ENCODE measurements around the gene SH3RF1. TPM values are rescaled to one million over a fixed set of nuclear protein-coding genes. Genes with fewer than 3 reads are reported as not detected.

SH3RF1 gene
- total and polyA plus RNA-seq, 2 of the 13 experiments (the other 11 are each of a cell fraction or from before 2014, with no cell fraction given), result 3.1 to 3.2 TPM

GRCh38 chr4:169234137-169234855, 36.5 kb downstream of the SH3RF1 start:
- Histone ChIP-seq H3K4me3 (replicated peaks in 1 of 3; ENCODE audit: insufficient read depth in 1 of 3, low read depth in 2 of 3, low read length in 3 of 3) (no peak overlapping the region), H3K36me3 (replicated peaks in 1 of 2; ENCODE audit: control insufficient read depth in 1 of 2, insufficient read depth in 2 of 2, low read length in 2 of 2) (no peaks in the 10 kb centered on the region), H3K9ac (ENCODE audit: insufficient read depth, low read depth, low read length) (no peak overlapping the region), H4K20me1 (ENCODE audit: insufficient read depth, low read length) (no peaks in the 10 kb centered on the region), H3K27me3 (ENCODE audit: control insufficient read depth in 1 of 2, insufficient read depth in 2 of 2, low read length in 2 of 2) (no peaks in the 10 kb centered on the region), H3K79me2 (ENCODE audit: insufficient read depth, low read length) (peaks cover 5% of the 10 kb centered on the region), H3K4me2 (ENCODE audit: low read depth, low read length) (no peak overlapping the region), H3K9me3 (ENCODE audit: low read length) (no peaks in the 10 kb centered on the region), H3K4me1 (ENCODE audit: insufficient read depth, low read length) (no peaks in the 10 kb centered on the region), H3K27ac (ENCODE audit: extremely low read length, insufficient read depth, low read length) (no peak overlapping the region), H2AFZ (ENCODE audit: low read length) (no peak overlapping the region)
- FAIRE-seq (no peak), DNase-seq (ENCODE audit: low spot score) (no peak), ATAC-seq (no peak)
- in situ Hi-C loops (cut with HindIII; ENCODE audit: extremely low pct_ligation_motif_present, low pct_unique_long_range_greater_than_20kb) (no loop called here), intact Hi-C loops (cut with micrococcal nuclease; ENCODE audit: unreplicated experiment) (no loop called here)
- CTCF ChIA-PET (ENCODE audit: low intra/inter-chr PET ratio, low total read pairs), result no interaction called here
- no peak for TF ChIP-seq ZNF747 (CRISPR knock-in tag; IDR thresholded peaks at IDR 0.05; ENCODE audit: borderline replicate concordance)
- no peak for TF ChIP-seq HNF4A (CRISPR knock-in tag; IDR thresholded peaks at IDR 0.05)
- TF ChIP-seq GTF3A (CRISPR knock-in tag; conservative IDR thresholded peaks at IDR 0.05), result no peak
- no peak for TF ChIP-seq ZNF883 (CRISPR knock-in tag; IDR thresholded peaks at IDR 0.05; ENCODE audit: not compliant biosample characterization)
- no TSS peak for BruUV-seq (replicated peaks)
- 92% methylated on average over 7 of the region's 7 CpGs for WGBS (ENCODE audit: low lambda C conversion rate)
- POLR2A ChIA-PET, result no interaction called here

GRCh38 chr4:169233691-169234090, 37.1 kb downstream of the SH3RF1 start:
- DNase-seq (ENCODE audit: low spot score), result no peak
- FAIRE-seq, result no peak
- Histone ChIP-seq H3K9me3 (ENCODE audit: low read length) (no peaks in the 10 kb centered on the region), H3K9ac (ENCODE audit: insufficient read depth, low read depth, low read length) (no peak overlapping the region), H3K4me3 (replicated peaks in 1 of 3; ENCODE audit: insufficient read depth in 1 of 3, low read depth in 2 of 3, low read length in 3 of 3) (no peak overlapping the region), H3K4me1 (ENCODE audit: insufficient read depth, low read length) (no peaks in the 10 kb centered on the region), H3K27me3 (ENCODE audit: control insufficient read depth in 1 of 2, insufficient read depth in 2 of 2, low read length in 2 of 2) (no peaks in the 10 kb centered on the region), H3K79me2 (ENCODE audit: insufficient read depth, low read length) (peaks cover 5% of the 10 kb centered on the region), H3K27ac (ENCODE audit: extremely low read length, insufficient read depth, low read length) (no peak overlapping the region), H4K20me1 (ENCODE audit: insufficient read depth, low read length) (no peaks in the 10 kb centered on the region), H3K36me3 (replicated peaks in 1 of 2; ENCODE audit: control insufficient read depth in 1 of 2, insufficient read depth in 2 of 2, low read length in 2 of 2) (no peaks in the 10 kb centered on the region), H3K4me2 (ENCODE audit: low read depth, low read length) (no peak overlapping the region), H2AFZ (ENCODE audit: low read length) (no peak overlapping the region)
- TF ChIP-seq, protein P1, sequence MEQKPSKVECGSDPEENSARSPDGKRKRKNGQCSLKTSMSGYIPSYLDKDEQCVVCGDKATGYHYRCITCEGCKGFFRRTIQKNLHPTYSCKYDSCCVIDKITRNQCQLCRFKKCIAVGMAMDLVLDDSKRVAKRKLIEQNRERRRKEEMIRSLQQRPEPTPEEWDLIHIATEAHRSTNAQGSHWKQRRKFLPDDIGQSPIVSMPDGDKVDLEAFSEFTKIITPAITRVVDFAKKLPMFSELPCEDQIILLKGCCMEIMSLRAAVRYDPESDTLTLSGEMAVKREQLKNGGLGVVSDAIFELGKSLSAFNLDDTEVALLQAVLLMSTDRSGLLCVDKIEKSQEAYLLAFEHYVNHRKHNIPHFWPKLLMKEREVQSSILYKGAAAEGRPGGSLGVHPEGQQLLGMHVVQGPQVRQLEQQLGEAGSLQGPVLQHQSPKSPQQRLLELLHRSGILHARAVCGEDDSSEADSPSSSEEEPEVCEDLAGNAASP (CRISPR knock-in tag; IDR thresholded peaks at IDR 0.05; ENCODE audit: borderline replicate concordance), result no peak
- TF ChIP-seq CENPT (CRISPR knock-in tag; IDR thresholded peaks at IDR 0.05; ENCODE audit: low read depth) (no peak), ZNF563 (CRISPR knock-in tag; IDR thresholded peaks at IDR 0.05) (no peak)
- TF ChIP-seq, protein P2, sequence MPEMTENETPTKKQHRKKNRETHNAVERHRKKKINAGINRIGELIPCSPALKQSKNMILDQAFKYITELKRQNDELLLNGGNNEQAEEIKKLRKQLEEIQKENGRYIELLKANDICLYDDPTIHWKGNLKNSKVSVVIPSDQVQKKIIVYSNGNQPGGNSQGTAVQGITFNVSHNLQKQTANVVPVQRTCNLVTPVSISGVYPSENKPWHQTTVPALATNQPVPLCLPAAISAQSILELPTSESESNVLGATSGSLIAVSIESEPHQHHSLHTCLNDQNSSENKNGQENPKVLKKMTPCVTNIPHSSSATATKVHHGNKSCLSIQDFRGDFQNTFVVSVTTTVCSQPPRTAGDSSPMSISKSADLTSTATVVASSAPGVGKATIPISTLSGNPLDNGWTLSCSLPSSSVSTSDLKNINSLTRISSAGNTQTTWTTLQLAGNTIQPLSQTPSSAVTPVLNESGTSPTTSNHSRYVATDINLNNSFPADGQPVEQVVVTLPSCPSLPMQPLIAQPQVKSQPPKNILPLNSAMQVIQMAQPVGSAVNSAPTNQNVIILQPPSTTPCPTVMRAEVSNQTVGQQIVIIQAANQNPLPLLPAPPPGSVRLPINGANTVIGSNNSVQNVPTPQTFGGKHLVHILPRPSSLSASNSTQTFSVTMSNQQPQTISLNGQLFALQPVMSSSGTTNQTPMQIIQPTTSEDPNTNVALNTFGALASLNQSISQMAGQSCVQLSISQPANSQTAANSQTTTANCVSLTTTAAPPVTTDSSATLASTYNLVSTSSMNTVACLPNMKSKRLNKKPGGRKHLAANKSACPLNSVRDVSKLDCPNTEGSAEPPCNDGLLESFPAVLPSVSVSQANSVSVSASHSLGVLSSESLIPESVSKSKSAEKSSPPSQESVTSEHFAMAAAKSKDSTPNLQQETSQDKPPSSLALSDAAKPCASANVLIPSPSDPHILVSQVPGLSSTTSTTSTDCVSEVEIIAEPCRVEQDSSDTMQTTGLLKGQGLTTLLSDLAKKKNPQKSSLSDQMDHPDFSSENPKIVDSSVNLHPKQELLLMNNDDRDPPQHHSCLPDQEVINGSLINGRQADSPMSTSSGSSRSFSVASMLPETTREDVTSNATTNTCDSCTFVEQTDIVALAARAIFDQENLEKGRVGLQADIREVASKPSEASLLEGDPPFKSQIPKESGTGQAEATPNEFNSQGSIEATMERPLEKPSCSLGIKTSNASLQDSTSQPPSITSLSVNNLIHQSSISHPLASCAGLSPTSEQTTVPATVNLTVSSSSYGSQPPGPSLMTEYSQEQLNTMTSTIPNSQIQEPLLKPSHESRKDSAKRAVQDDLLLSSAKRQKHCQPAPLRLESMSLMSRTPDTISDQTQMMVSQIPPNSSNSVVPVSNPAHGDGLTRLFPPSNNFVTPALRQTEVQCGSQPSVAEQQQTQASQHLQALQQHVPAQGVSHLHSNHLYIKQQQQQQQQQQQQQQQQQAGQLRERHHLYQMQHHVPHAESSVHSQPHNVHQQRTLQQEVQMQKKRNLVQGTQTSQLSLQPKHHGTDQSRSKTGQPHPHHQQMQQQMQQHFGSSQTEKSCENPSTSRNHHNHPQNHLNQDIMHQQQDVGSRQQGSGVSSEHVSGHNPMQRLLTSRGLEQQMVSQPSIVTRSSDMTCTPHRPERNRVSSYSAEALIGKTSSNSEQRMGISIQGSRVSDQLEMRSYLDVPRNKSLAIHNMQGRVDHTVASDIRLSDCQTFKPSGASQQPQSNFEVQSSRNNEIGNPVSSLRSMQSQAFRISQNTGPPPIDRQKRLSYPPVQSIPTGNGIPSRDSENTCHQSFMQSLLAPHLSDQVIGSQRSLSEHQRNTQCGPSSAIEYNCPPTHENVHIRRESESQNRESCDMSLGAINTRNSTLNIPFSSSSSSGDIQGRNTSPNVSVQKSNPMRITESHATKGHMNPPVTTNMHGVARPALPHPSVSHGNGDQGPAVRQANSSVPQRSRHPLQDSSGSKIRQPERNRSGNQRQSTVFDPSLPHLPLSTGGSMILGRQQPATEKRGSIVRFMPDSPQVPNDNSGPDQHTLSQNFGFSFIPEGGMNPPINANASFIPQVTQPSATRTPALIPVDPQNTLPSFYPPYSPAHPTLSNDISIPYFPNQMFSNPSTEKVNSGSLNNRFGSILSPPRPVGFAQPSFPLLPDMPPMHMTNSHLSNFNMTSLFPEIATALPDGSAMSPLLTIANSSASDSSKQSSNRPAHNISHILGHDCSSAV (CRISPR knock-in tag; IDR thresholded peaks at IDR 0.05; ENCODE audit: borderline replicate concordance), result no peak
- ChIA-PET CTCF (ENCODE audit: low intra/inter-chr PET ratio, low total read pairs) (no interaction called here), POLR2A (no interaction called here)
- 97% methylated on average over 4 of the region's 4 CpGs for WGBS (ENCODE audit: low lambda C conversion rate)
- intact Hi-C loops (cut with micrococcal nuclease; ENCODE audit: unreplicated experiment) (no loop called here), in situ Hi-C loops (cut with HindIII; ENCODE audit: extremely low pct_ligation_motif_present, low pct_unique_long_range_greater_than_20kb) (no loop called here)
- ATAC-seq, result no peak
- no TSS peak for BruUV-seq (replicated peaks)

Measured in HepG2 (cell line).